Stimulated activated CD4-positive, alpha-beta T cell treated with anti-CD3 and anti-CD28 coated beads, Interleukin-2, amount 100 ng/mL, for 24 hours (primary cell): Measurements from ENCODE around the gene TAPBP.
"Not testable (repeated sequence)": the region's sequence is repeated elsewhere in the genome, so short reads cannot be mapped to it uniquely, and the experiment has no call there.

ENCODE experiments used
- DNase-seq, 2 donors: peaks; one replicate each; pipeline ENCODE4 v3.0.0-alpha.2; 2020

TAPBP gene

DNA sequence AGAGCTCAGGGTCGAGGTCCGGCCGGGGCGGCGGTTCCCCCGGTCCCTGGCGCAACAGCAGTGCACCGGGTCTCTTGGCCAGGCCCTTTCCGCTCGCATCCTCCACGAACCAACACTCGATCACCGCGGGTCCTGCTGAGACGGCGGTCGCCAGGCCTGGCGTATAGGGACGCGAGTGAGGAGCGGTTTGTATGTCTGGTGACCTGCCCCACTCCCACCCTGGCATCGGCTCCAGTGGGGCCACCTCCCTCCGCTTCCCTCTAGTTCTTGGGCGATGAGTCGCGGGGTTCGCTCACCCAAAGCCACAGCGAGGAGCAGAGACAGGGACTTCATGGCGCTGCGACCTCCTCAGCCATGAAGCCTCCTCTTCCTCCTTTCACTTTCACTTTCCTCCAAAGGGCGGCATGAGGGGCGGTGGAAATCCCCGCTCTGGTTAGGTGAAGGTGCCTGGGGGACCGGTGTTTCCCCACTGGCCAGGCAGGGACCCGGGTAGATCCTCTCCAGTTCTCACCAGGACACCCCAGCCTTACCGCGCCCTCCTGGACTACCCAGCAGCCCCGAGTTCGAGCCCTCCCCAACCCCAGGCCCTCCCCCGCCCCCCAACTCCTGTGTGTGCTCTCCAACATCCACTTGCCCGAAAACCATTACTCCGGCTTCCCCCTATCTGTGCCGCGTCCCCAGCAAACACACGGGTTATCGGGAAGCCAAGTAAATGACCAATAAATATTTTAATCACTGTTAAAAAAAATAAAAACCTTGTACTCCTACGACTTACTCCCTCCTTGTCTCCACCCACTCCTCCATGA, at the start of gene TAPBP:
TAPBP (minus strand) TSS at position 370 of the 806 bp plus-strand sequence; CDS start at position 333, 37 bp downstream.
- peak; percentile 85 for DNase-seq

DNA sequence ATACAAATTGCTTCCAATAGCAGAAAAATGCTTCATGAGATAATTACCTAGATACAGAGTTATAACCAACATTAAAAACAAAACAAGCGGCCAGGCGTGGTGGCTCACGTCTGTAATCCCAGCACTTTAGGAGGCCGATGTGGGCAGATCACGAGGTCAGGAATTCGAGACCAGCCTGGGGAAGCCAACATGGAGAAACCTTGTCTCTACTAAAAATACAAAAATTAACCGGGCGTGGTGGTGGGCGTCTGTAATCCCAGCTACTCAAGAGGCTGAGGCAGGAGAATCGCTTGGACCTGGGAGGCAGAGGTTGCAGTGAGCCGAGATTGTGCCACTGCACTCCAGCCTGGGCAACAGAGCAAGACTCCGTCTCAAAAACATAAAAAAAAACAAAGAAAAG, 49.6 kb upstream of the TAPBP start:
- DNase-seq: not testable (repeated sequence)

DNA sequence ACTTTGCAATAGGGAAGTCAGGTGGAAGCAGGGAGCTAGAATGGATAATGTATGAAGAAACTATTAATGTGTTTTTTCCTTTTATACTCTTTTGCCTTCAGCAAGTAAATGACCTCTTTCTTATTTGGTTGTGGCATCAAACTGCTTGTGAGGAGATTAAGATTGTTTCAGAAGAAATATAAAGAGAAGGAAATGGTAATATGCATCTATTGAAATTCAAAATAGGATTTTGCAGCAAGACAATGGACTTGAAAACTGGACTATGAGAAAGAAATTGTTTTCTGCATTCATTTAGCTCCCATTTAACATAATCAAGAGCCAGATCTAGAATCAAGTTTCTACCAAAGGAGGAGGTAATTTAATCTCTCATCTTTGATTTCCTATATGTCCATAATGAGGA, 45.5 kb upstream of the TAPBP start:
- DNase-seq: no peak

DNA sequence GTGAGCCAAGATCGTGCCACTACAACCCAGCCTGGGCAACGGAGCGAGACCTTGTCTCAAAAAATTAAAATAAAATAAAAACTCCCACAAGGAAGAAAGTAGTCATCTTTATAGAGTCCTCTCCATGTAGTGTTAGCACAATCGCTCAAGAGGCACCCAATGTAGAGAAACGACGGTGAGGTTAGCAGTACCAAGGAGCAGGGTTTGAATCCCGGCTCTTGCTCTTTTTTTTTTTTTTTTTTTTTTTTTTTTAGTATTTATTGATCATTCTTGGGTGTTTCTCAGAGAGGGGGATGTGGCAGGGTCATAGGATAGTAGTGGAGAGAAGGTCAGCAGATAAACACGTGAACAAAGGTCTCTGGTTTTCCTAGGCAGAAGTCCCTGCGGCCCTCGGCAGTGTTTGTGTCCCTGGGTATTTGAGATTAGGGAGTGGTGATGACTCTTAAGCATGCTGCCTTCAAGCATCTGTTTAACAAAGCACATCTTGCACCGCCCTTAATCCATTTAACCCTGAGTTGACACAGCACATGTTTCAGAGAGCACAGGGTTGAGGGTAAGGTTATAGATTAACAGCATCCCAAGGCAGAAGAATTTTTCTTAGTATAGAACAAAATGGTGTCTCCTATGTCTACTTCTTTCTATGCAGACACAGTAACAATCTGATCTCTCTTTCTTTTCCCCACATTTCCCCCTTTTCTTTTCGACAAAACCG, 43.4 kb upstream of the TAPBP start:
- not testable (repeated sequence) for DNase-seq

DNA sequence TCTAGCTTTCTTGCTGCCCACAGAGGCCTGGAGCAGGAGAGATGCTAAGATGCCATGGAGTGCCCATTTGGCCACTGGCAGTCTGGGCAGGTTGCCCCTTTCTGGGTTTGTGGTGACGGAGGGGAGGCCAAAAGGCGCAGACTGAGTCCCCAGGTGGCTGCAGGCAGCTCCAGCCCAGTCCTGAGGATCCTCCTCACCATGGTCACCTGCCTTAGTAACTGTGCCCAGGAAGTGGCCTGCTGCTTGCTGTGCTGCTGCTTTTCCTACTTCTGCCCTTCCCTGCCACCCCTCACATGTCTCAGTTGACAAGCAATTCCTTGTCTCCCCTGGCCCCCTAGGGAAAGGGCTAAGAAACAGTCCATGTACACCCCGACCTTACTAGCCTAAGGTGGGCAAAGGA, 42.4 kb upstream of the TAPBP start:
- no peak for DNase-seq

DNA sequence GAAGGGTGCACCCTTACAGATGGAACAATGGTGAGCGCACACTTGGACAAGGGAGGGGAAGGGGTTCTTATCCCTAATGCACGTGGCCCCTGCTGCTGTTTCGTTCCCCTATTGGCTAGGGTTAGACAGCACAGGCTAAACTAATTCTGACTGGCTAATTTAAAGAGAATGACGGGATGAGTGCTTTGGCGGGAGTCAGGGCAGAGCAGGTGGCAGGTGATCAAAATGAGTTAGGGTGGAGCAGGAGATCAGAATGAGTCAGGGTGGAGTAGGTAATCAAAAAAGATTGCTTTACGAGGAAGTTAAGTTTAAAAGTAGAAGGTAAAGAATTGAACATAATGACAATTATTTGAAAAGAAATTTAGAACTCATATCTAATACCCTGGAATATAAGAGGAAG, 42.0 kb upstream of the TAPBP start:
- not testable (repeated sequence) for DNase-seq

DNA sequence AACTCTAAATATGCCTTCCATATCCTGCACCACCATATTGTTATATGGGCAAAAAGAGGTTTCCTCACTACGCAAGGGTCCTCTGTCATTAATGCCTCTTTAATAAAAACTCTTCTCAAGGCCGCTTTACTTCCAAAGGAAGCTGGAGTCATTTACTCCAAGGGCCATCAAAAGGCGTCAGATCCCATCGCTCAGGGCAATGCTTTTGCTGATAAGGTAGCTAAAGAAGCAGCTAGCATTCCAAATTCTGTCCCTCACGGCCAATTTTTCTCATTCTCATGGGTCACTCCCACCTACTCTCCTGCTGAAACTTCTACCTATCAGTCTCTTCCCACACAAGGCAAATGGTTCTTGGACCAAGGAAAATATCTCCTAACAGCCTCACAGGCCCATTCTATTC, 33.9 kb upstream of the TAPBP start:
- DNase-seq: no peak

DNA sequence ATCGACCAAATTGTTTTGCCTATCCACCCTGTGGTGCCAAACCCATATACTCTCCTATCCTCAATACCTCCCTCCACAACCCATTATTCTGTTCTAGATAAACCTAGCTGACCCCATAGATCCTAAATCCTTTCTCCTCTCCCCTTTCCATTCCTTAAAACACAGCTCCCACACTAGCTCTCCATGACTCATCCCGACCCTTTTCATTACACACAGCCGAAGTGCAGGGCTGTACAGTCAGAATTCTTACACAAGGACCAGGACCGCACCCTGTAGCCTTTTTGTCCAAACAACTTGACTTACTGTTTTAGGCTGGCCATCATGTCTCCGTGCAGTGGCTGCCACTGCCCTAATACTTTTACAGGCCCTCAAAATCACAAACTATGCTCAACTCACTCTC, 33.1 kb upstream of the TAPBP start:
- not testable (repeated sequence) for DNase-seq

DNA sequence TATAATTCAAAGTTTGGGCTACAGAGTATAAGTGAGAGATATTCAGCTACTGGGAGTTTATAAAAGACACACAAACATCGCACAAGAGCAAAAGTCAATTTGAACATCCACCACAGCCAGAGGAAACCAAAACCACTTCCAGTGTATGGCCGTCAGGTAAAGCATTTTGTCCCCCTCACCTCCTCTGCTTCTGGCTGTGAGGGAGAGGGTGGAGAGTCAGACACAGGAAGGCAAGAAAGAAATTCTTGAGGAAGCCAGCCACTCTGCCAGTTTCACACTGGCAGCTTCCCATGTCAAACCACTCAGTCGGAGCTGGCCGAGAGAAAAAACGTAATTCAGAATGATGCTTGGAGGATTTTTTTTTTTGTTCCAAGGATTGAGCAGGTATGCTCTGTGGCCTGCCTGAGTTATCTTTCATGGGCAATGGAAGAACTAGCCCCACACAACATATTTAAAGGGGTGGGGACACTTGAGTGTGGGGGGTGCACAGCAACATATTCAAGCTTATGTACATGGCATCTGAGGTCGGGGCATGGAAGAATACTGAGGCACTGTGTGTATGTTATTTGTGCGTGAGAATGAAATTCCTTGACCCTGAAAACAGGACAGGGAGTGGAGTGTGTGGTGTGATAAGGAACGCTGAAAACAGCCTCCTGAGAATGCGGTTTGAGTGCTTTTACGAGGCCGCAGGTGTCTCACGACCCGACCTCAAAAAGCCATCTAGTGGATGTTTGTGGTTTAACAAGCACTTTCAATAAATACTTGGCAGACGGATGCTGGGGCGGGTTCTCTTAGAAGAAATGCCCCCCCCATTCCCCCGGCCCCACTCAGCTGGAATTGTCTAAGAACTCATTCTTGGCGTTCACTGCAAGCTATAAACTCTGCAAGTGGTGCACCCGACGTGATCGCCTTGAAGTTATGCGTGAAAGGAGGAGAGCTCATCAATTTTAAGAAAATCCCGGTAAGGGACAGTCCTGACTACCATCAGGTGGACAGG, 31.1 kb upstream of the TAPBP start:
- peak; percentile 57 to 64 for DNase-seq

DNA sequence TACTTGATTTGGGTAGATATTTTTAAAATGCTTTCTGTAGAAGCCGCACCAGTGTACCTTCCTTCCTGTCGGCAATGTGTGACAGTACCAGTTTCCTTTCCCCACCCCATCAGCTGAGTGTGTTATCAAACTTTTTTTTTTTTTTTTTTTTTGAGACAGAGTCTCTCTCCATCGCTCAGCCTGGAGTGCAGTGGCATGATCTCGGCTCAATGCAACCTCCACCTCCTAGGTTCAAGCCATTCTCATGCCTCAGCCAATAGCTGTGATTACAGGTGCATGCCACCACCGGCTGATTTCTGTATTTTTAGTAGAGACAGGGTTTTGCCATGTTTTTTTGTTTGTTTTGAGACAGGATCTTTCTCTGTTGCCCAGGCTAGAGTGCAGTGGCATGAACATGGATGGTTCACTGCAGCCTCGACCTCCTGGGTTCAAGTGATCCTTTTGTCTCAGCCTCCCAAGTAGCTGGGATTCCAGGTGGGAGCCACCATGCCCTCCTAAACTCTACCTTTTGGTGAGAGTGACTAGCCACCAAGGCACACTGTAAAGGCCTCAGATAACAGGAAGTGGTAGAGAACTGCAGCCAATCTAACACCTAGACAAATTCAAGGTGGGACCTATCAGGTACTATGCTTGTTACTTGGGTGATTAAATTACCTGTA, 30.2 kb upstream of the TAPBP start:
- DNase-seq: peak; percentile 10 to 41

DNA sequence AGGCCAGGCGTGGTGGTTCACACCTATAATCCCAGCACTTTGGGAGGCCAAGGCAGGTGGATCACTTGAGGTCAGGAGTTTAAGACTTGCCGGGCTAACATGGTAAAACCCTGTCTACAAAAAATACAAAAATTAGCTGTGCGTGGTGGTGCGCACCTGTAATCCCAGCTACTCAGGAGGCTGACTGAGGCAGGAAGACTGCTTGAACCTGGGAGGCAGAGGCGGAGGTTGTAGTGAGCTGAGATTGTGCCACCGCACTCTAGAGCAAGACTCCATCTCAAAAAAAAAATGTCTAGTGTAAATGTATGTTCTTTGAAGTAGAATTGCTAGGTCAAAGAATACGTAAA, 29.7 kb upstream of the TAPBP start:
- DNase-seq: not testable (repeated sequence)

DNA sequence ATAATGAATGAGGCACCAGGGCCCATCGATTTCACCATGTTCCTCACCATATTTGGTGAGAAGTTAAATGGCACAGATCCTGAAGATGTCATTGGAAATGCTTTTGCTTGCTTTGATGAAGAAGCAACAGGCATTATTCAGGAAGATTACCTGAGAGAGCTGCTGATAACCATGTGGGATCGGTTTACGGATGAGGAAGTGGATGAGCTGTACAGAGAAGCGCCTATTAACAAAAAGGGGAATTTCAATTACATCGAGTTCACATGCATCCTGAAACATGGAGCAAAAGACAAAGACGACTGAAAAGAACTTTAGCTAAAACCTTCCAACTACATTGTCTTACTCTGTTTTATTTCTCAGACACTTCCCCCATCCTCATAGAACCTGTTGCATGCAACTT, 25.3 kb upstream of the TAPBP start:
- no peak for DNase-seq

DNA sequence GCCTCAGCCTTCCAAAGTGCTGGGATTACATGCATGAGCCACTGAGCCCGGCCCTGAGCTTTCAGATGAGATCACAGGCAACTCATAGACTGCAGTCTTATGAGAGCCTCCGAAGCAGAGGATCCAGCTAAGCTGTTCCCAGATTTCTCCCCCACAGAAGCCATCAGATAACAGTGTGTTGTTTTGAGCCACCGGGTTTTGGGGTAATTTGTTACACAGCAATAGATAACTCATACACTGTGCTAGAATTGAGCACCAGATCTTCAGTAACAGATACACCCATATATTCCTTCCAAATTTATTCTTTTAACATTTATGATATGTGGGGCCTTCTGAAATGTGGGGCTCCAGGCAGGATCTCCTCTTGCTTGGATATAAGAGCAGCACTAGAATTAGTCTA, 22.6 kb upstream of the TAPBP start:
- no peak for DNase-seq

DNA sequence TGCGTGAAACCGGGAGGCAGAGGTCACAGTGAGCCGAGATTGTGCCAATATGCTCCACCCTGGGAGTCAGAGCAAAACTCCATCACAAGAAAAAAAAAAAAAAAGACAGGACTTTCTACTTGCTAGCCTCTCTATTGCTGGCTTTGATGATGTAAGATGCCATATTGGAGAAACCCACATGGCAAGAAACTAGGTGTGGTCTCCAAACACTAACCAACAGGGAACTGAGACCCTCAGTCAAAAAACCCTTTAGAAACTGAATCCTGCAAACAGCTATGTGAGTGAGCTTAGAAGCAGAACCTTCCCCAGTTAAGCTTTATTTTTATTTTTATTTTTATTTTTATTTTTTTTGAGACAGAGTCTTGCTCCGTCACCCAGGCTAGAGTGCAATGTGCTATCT, 22.0 kb upstream of the TAPBP start:
- DNase-seq: no peak

DNA sequence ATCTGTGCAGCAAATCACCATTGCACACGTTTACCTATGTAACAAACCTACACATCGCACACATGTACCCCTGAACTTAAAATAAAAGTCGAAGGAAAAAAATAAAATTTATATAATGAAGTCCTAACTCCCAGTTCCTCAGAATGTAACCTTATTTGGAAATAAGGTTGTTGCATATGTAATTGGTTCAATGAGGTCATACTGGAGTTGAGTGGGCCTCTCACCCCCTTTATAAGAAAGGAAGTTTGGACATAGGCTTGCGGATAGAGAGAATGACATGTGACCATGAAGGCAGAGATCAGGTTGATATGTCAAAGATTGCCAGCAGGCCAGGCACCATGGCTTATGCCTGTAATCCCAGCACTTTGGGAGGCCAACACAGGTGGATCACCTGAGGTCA, 19.8 kb upstream of the TAPBP start:
- DNase-seq: no peak

DNA sequence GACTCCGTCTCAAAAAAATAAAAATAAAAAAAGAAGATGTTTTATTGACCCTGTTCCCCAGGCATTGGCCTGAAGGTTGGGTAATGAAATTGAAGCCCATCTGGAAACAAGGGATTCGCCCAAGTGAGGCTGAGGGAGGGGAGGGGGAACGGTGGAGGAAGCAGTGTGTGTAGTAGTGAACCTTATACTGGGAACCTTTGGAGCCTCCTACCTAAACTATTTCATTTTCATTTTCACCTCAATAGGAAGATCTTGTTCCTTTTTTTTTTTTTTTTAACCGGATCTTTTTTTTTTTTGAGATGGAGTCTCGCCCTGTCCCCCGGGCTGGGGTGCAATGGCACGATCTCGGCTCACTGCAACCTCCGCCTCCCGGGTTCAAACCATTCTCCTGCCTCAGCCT, 16.9 kb upstream of the TAPBP start:
- no peak for DNase-seq

DNA sequence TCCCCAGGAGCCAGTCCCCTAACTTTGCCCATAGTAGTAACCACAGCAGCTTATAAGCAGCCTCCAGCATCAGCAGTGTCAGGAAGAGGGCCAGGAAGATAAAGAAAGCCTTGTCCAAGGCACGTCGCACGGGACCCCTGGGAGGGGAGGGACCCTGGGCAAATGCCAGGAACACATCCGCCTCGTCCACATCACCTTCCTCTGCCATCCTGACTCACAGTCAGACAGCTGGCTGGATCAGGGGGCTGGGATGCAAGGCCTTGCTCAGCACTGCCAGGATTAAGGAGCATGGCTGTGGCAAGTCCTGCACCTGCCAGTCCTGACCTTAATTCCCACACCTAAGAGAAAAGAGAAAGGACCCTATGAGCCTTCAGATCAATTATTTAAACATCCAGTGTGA, 15.2 kb upstream of the TAPBP start:
- no peak for DNase-seq

DNA sequence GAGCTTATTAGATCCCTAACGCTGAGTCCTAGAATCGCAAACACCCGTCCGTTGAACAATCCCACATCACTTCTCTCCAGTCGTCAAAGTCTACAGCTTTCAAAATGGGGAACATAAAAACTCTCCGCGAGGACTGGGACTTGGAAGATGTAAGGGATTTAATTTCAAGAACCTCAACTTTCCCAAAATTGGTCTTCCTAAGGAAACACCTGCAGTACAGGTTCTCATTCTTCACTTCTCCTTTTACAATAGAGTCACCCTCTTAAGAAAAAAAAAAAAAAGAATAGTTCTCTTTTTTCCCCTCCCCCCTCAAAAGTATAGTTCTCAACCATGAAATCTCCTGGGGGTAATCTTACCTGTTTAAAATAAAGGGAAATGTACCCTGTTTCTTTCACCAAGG, 10.2 kb upstream of the TAPBP start:
- DNase-seq: no peak

DNA sequence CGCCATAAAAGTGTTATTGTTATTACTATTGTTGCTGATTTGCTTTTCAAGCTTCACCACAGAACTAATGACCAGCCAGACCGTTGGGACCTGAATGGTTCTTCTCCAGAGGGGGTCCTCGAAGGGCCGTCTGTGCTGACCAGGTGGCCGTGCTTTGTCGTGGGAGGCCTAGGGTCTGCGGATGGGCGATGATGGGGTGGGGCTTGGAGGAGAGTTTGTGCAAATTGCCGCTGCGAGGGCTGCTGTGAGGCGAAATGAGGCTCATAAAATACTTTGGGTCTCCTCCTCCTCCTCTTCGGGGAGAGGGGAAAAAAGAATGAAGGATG, 9.7 kb upstream of the TAPBP start:
- no peak for DNase-seq

DNA sequence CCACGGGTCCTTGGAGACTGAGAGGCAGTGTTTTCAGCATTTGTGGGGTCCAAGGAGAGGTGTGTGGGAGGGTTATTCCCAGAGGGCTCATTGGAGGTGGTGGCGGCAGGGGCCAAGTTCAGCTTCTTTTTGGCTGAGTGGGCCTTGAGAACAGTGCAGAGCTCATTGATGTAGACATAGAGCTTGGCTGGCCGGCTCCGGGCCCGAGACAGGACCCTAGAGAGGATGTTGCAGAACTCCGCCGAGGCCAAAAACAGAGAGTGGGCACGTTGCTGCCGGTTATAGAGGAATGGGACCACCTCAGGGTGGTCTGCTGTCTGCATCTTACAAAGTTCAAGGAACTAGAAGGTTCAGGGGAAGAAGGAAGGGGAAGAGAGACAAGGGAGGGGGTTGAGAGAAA, 7.3 kb upstream of the TAPBP start:
- DNase-seq: no peak

DNA sequence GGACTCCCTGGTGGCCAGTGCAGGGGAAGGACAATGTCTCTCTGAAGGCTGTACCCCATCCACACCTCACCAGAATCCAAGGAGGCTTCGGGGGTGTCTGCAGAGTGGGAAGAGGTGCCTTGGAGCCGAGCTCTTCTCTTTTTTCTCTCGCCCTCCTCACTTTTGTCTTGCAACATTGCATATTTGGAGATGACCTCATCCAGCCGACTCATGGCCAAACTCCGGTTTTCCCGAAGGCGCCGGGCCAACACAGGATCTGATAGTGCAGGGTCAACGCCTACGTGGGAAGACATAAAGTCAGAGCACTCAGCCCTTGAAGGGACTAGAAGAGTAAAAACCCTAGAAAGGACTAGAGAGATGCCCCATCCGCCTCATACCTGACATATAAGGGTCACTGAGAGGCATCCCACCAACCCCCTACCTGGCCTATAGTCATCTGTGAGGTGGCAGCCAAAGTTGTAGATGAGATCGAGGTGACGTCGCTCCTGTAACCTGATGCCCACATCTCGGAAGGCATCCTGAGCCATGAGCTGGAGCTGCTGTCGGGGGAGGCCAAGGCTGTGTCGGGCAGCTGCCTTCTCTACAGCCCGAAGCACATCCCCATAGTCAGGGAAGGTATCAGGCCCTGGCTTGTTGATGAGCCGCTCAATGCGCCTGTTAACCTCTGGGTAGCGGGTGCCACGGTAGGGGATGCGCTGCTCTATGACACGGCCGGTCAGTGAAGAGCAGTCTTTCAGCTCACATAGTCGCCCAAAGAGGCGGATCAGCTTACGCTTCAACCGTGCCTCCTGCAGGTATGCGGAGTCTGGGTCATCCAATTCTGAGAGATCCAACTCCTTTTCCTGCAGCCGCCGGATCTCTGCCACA, 6.7 kb upstream of the TAPBP start:
- no peak for DNase-seq

DNA sequence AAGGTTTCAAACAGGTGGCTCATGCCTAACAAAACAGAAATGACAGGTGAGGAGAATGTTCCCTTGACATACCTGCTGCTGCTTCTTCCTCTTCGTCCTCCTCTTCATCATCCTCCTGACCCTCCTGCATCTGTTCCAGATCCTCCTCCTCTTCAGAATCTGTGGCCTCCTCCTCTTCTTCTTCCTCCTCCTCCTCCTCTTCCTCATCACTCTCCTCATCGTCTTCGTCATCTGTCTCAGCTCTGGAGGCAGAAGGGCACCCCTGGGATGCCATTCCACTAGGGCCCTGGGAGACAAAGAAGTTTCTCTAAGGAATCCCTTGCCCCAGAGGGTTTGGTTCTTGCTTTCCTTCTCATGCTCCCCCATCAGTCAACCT, 6.0 kb upstream of the TAPBP start:
- DNase-seq: no peak
